Keratinocyte (primary cell): ENCODE measurements around the gene EIF1AD. TPM values are rescaled to one million over a fixed set of nuclear protein-coding genes. Genes with fewer than 3 reads are reported as not detected.

Experiments
- DNase-seq: peaks from one replicate; pipeline ENCODE4 v3.0.0-alpha.2; 2011; ENCODE audit warnings: low read depth, missing footprints, low spot score
- FAIRE-seq: peaks from 2 replicates; lab custom pipeline; 2011; peaks lifted over from hg19 to GRCh38; lab: Jason Lieb, UNC
- H2AFZ ChIP-seq: 2 replicates; pipeline ENCODE4 v1.6.0; 2012; ENCODE audit warnings: low read length, control low read depth, inconsistent platforms; ENCODE audit not compliant: control insufficient read depth
- H3K27ac ChIP-seq: 2 replicates; pipeline ENCODE4 v1.5.1; 2011; ENCODE audit warnings: low read length; ENCODE audit not compliant: control insufficient read depth, insufficient read depth
- H3K27me3 ChIP-seq: 3 replicates; pipeline ENCODE4 v1.6.0; 2011; ENCODE audit warnings: low read length; ENCODE audit not compliant: control insufficient read depth, insufficient read depth; ENCODE audit errors: extremely low read depth
- H3K36me3 ChIP-seq, 2 experiments: 2 replicates in 1 of 2; 3 replicates in 1 of 2; pipeline ENCODE4 v1.5.1; 2011; ENCODE audit warnings: low read length in 2 of 2, mild to moderate bottlenecking in 1 of 2; ENCODE audit not compliant: control insufficient read depth in 2 of 2, insufficient read depth in 2 of 2; ENCODE audit errors: extremely low read depth in 1 of 2
- H3K4me1 ChIP-seq: 3 replicates; pipeline ENCODE4 v1.5.1; 2011; ENCODE audit warnings: low read length; ENCODE audit not compliant: control insufficient read depth, insufficient read depth; ENCODE audit errors: extremely low read depth
- H3K4me2 ChIP-seq: 3 replicates; pipeline ENCODE4 v1.6.0; 2011; ENCODE audit warnings: low read depth, low read length; ENCODE audit not compliant: control insufficient read depth, insufficient read depth; ENCODE audit errors: extremely low read depth
- H3K4me3 ChIP-seq, 3 experiments: fragments of 200-600 bp in 1 of 3; sonication (generic) in 1 of 3; 2 replicates in 2 of 3; 3 replicates in 1 of 3; pipeline ENCODE4 v1.5.1; 2011 to 2016; ENCODE audit warnings: low read length in 3 of 3, mild to moderate bottlenecking in 3 of 3, control low read depth in 2 of 3, inconsistent platforms in 1 of 3, low read depth in 1 of 3, mixed read lengths in 1 of 3, mixed run types in 1 of 3, moderate library complexity in 1 of 3; ENCODE audit not compliant: control insufficient read depth in 2 of 3, insufficient read depth in 2 of 3; ENCODE audit errors: extremely low read depth in 1 of 3
- H3K79me2 ChIP-seq: 2 replicates; pipeline ENCODE4 v1.6.0; 2012; ENCODE audit warnings: low read length; ENCODE audit not compliant: control insufficient read depth, insufficient read depth
- H3K9ac ChIP-seq: 3 replicates; pipeline ENCODE4 v1.6.0; 2011; ENCODE audit warnings: low read length; ENCODE audit not compliant: control insufficient read depth, insufficient read depth; ENCODE audit errors: extremely low read depth
- H3K9me1 ChIP-seq: 3 replicates; pipeline ENCODE4 v1.6.0; 2011; ENCODE audit warnings: low read length; ENCODE audit not compliant: control insufficient read depth, insufficient read depth; ENCODE audit errors: extremely low read depth
- H3K9me3 ChIP-seq: 2 replicates; pipeline ENCODE4 v1.5.1; 2012; ENCODE audit warnings: low read depth, low read length; ENCODE audit not compliant: control insufficient read depth
- H4K20me1 ChIP-seq: 3 replicates; pipeline ENCODE4 v1.6.0; 2011; ENCODE audit warnings: low read length; ENCODE audit not compliant: control insufficient read depth, insufficient read depth; ENCODE audit errors: extremely low read depth
- CTCF ChIP-seq, 3 experiments: IDR thresholded peaks in 1 of 3; conservative IDR thresholded peaks in 1 of 3; optimal IDR thresholded peaks in 1 of 3; 2 replicates in 2 of 3; 3 replicates in 1 of 3; pipeline versions ENCODE3 to v1.5.1; 2011; ENCODE audit warnings: low read length in 3 of 3, mild to moderate bottlenecking in 3 of 3, moderate library complexity in 2 of 3, control low read depth in 1 of 3, inconsistent platforms in 1 of 3; ENCODE audit not compliant: insufficient read depth in 2 of 3; ENCODE audit errors: extremely low read depth in 1 of 3
- EZH2 ChIP-seq: IDR thresholded peaks from one replicate; pipeline ENCODE4 v1.6.1; 2012; ENCODE audit warnings: inconsistent platforms, mild to moderate bottlenecking, low read length, moderate library complexity
- dilution Hi-C: fragments of 300-500 bp; cut with MboI; formaldehyde crosslinking; loops from one replicate; pipeline ENCODE4 v1.7.0; 2020; ENCODE audit warnings: low sequenced_read_pairs; ENCODE audit not compliant: extremely low pct_ligation_motif_present
- polyA plus RNA-seq, 5 experiments: library from polyadenylated mRNA; depleted of rRNA in 3 of 5; stranded (reverse) in 3 of 5; stranded (forward) in 1 of 5; unstranded in 1 of 5; fragments of >200 nt; gene quantifications; 1 replicate in 1 of 5; 2 replicates in 3 of 5; 3 replicates in 1 of 5; pipeline versions ENCODE4 v1.2.1 to v1.2.3, GENCODE V29; 2011 to 2012; ENCODE audit warnings: missing spikeins in 2 of 5, low read depth in 1 of 5, low replicate concordance in 1 of 5

EIF1AD gene
- polyA plus RNA-seq, 1 donor (not counting 4 experiments of a cell fraction or from before 2014, with no cell fraction given): 29.6 TPM

- no peak for TF ChIP-seq EZH2
- TF ChIP-seq CTCF (optimal IDR thresholded peaks at IDR 0.05 in 1 of 3, IDR thresholded peaks at IDR 0.05 in 1 of 3, conservative IDR thresholded peaks at IDR 0.05 in 1 of 3; ENCODE audit: extremely low read depth in 1 of 3, insufficient read depth in 2 of 3, low read length in 3 of 3): no peak
- no peak for FAIRE-seq
- Histone ChIP-seq H3K4me3 (no peak overlapping the region), H3K9me3 (no peaks in the 10 kb centered on the region), H3K27ac (no peak overlapping the region), H3K27me3 (no peaks in the 10 kb centered on the region), H3K79me2 (no peaks in the 10 kb centered on the region), H2AFZ (no peak overlapping the region), H3K9ac (no peak overlapping the region), H3K36me3 (peaks cover 23 to 27% of the 10 kb centered on the region in 2 experiments), H3K4me1 (peaks cover 9% of the 10 kb centered on the region), H4K20me1 (no peaks in the 10 kb centered on the region), H3K9me1 (peaks cover 3% of the 10 kb centered on the region), H3K4me2 (no peak overlapping the region)
- dilution Hi-C loops: no loop called here
- DNase-seq: no peak
Measured at GRCh38 chr11:65975771-65976170, 26.2 kb downstream of the EIF1AD start.

- Histone ChIP-seq H3K27me3 (no peaks in the 10 kb centered on the region), H3K9ac (no peak overlapping the region)
Measured at GRCh38 chr11:65973439-65974110, 28.4 kb downstream of the EIF1AD start.

More at GRCh38 chr11:65973439-65974110, 28.4 kb downstream of the EIF1AD start:
- Histone ChIP-seq H3K36me3 (peaks cover 20 to 34% of the 10 kb centered on the region in 2 experiments), H3K27ac (peak overlapping the region; percentile 40), H3K4me1 (peaks cover 9% of the 10 kb centered on the region), H3K79me2 (no peaks in the 10 kb centered on the region), H3K9me3 (no peaks in the 10 kb centered on the region), H4K20me1 (no peaks in the 10 kb centered on the region), H2AFZ (no peak overlapping the region), H3K9me1 (peaks cover 3% of the 10 kb centered on the region), H3K4me3 (no peak overlapping the region), H3K4me2 (peak overlapping the region; percentile 27)
- peak; percentile 67 for FAIRE-seq
- dilution Hi-C loops: no loop called here
- TF ChIP-seq CTCF (optimal IDR thresholded peaks at IDR 0.05 in 1 of 3, IDR thresholded peaks at IDR 0.05 in 1 of 3, conservative IDR thresholded peaks at IDR 0.05 in 1 of 3; ENCODE audit: extremely low read depth in 1 of 3, insufficient read depth in 2 of 3, low read length in 3 of 3) (no peak), EZH2 (no peak)
- peak; percentile 89 for DNase-seq
